Dermis microvascular lymphatic vessel endothelial cell (primary cell): ENCODE data around the gene C6orf62. TPM values are rescaled to one million over a fixed set of nuclear protein-coding genes. Genes with fewer than 3 reads are reported as not detected.
"Not testable (repeated sequence)": the region's sequence is repeated elsewhere in the genome, so short reads cannot be mapped to it uniquely, and the experiment has no call there.

Source experiments
- DNase-seq, 2 donors: peaks; one replicate each; pipeline versions ENCODE4 v3.0.0 to v3.0.0-alpha.2; 2010; ENCODE audit warnings: low read depth in 2 of 2
- total RNA-seq: library from RNA; depleted of rRNA; stranded (reverse); fragments of >200 nt; gene quantifications from 2 replicates; pipeline ENCODE4 v1.2.1, GENCODE V29; 2014

C6orf62 gene
- total RNA-seq, 1 donor from 2014 or later: 104 TPM

GRCh38 chr6:24668066-24668996 lies 50.6 kb downstream of the C6orf62 start:
- not testable (repeated sequence) for DNase-seq

DNA sequence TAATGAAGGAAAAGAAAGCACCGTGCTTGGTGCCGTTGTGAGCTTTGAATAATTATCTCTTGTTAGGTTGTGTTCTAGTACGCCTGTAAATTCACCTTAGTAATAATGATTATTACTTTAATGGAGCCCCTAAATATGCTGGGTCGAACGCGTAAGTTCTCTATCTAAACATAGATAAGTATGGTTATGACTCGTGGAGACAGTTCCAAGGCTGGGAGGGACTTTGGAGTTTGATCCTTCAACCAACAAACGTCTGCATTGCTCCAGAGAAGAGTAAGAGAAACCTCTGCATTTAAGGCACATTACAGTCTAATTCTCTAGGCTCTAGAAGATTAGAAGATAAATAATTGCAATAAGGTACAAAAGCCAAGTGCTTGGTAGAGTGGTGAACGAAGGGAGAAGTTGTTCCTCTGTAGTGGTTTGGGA lies 51.6 kb downstream of the C6orf62 start:
- peak in 1 of 2 donors; percentile 31 for DNase-seq

DNA sequence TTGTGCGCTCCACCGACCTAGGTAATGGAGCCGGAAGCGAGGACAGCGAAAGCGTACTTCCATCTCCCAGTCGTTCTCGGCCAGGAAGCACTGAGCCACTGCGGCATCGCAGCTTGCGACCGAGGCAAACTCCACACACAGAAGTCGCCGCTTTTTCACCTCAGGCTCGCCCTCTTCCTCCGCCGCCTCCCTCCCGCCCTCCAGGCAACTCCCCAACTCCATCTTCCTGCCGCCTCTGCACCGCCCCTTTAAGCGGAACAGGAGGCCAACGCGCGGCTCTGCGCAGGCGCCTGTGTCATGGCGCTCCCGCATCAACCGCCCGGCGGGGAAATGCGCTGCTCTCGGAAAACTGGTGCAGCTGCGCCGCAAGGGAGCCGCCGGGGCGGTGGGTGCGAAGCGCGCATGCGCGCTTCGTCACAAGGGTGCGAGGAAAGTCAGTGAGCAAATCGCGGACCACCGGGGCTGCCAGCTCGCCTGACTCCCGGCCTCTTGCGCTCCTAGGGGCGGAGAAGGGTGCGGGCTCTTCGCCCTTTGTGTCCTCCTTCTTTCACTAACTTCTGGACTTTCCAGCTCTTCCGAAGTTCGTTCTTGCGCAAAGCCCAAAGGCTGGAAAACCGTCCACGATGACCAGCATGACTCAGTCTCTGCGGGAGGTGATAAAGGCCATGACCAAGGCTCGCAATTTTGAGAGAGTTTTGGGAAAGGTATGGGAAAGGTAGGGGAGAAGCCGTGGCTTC lies 52.1 kb downstream of the C6orf62 start, which contains the start of the genes ACOT13 and TDP2:
Gene ACOT13, plus strand, starts transcription at position 437 of the 737 bp plus-strand sequence. Its CDS starts 187 bp downstream, at position 624.
Gene TDP2, minus strand, starts transcription at position 259 of the 737 bp plus-strand sequence. Its CDS starts 37 bp downstream, at position 222.
- DNase-seq: peak; percentile 91 to 97

DNA sequence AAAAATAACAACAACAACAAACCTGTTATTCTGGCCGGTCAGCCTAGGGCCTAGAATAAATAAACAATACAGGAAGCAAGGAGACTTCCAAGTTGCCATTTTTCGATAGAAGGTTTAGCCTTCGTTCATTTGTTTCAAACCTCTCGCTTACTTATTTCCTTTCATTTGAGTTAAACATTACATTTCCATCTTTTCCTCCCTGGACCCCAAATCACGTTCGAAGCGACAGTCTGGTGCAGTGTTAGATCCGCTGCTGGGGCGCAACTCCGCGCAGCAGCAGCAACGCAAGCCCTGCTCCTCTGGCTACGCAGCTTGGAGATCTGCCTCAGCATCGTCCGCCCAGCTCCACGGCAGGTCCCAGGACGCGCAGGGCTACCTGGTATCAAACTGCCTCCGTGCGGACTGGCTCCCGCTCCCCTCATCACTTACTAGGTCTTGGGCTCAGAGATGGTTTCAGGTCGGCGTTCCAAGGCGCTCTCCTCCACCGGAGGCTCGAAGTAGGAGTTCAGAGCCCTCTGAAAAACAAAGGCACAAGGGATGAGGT lies 52.8 kb downstream of the C6orf62 start:
- peak; percentile 4 to 43 for DNase-seq

DNA sequence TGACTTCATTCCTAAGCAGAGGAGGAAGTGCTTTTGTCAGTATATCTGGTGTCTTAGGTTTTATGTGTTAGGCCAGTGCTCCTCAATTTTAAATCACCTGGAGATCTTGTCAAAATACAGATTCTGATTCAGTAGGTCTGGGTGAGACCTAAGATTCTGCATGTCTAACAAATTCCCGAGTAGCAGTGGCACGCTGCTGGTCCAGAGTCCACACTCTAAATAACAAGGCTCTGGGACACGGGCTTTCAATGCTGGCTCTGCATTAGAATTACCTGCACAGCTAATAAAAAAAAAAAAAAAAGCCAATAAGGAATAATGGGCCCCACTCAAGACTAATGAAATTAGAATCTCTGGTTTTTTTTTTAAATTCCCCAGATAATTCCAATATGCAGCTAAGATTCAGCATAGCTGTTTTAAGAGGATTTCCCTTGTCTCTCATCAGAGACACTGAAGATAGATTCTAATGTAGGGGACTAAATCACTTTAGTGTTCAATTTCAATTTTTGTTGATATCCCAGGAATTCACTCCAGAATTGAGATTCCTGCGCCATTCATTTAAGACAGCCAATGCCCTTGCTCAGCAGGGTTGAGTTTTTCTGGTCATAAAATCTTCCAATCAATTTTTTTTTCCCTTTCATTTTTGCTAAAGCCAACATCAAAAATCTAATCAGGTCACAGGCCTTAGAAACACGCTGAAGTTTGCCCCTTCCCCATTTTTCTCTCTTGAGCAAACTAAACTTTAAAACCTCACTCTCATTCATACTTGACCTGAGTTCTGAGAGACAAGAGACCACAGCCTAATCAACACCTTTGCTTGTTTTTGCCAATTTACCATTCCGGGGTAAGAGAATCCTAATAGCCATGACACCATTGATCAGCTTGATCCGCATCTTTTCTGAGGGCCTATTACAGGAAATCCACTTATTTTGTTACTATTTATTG lies 54.6 kb downstream of the C6orf62 start:
- DNase-seq: no peak

DNA sequence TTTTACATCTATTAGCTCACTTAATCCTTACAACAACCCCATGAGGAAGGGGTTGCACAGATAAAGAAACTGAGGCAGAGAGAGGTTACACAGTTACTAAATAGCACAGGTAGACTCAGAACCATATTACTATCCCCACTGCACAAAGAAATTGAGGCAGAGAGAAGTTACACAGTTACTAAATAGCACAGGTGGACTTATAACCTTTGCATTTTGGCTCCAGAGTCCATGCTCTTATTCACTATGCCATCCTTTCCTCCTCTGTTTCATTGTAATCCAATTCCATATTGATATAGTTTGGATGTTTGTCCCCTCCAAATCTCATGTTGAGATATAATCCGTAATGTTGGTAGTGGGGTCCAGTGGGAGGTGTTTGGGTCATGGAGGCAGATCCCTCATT lies 55.8 kb downstream of the C6orf62 start:
- no peak for DNase-seq

DNA sequence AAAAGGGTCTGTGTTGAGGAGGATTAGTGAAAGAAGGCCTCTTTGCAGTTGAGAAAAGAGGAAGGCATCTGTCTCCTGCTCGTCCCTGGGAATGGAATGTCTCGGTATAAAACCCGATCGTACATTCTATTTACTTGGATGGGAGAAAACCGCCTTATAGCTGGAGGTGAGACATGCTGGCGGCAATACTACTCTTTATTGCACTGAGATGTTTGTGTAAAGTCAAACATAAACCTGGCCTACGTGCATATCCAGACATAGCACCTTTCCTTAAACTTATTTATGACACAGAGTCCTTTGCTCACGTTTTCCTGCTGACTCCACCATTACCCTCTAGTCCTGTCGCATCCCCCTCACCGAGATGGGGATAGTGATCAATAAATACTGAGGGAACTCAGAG lies 56.7 kb downstream of the C6orf62 start:
- DNase-seq: no peak

- DNase-seq: not testable (repeated sequence)
Measured at GRCh38 chr6:24661759-24662158, 57.2 kb downstream of the C6orf62 start.

DNA sequence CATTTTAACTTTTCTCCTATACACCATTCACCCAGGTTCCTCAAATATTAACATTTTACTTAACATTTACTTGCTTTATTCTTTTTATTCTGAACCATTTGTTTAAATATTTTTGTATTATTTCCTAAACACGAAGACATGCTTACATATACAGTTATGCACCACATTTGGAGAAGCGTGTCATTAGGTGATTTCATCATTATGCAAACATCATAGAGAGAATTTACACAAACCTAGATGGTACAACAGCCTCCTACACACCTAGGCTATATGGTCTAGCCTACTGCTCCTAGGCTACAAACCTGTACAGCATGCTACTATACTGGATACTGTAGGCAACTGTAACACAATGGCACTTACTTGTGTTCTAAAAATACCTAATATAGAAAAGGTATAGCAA lies 58.8 kb downstream of the C6orf62 start:
- no peak for DNase-seq

DNA sequence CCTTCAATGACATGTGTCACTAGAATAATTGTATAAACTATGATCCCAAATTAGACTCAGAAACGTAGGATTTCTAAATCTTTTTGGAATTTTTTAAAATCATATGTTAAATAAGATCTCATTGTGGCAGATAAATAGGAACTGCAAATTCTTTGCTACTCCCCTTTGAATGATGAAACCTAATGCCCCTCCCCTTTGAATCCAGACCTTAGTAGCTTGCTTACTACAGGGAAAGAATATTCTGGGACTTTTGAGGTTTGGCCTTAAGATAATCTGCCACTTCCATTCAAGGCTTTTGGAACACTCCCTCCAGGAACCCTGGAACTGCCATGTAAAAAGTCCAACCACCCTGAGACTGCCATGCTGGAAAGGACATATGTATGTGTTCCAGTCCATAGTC lies 59.4 kb downstream of the C6orf62 start:
- DNase-seq: no peak

- DNase-seq: no peak
Measured at GRCh38 chr6:24658573-24659560, 60.1 kb downstream of the C6orf62 start.

- no peak for DNase-seq
Measured at GRCh38 chr6:24655215-24655614, 63.7 kb downstream of the C6orf62 start.

Other genes starting within 250 kb of the C6orf62 start
- gene GPLD1, start 229.6 kb downstream of the C6orf62 start, total RNA-seq: 0.13 and 0.25 TPM in 2 replicates
- gene ALDH5A1, start 224.2 kb downstream of the C6orf62 start, total RNA-seq: 0.64 and 2.7 TPM in 2 replicates
- gene KIAA0319, start 73.0 kb downstream of the C6orf62 start, total RNA-seq: under 0.01 TPM in 1 of 2 replicates, not detected in the other
- gene TDP2, start 52.3 kb downstream of the C6orf62 start, total RNA-seq: 18.0 and 20.0 TPM in 2 replicates
- gene ACOT13, start 52.1 kb downstream of the C6orf62 start, total RNA-seq: 3.7 and 4.4 TPM in 2 replicates
- gene GMNN, start 55.8 kb upstream of the C6orf62 start, total RNA-seq: 11.9 and 16.8 TPM in 2 replicates
- not detected in 2 replicates for gene ARMH2, start 79.8 kb upstream of the C6orf62 start, total RNA-seq
- 0.13 TPM in 2 replicates for gene RIPOR2, start 216.8 kb upstream of the C6orf62 start, total RNA-seq